ES-I3 (cell line): ENCODE measurements around the gene EPB41L5.
"Not testable (repeated sequence)": the region's sequence is repeated elsewhere in the genome, so short reads cannot be mapped to it uniquely, and the experiment has no call there.

ENCODE experiments used
- H3K36me3 ChIP-seq: 2 replicates; pipeline ENCODE4 v1.6.1; 2013; ENCODE audit warnings: mild to moderate bottlenecking, low read length, control low read depth, moderate library complexity; ENCODE audit not compliant: insufficient read depth
- H3K4me1 ChIP-seq: 2 replicates; pipeline ENCODE4 v1.6.1; 2013; ENCODE audit warnings: mild to moderate bottlenecking, control low read depth, low read length; ENCODE audit not compliant: insufficient read depth
- H3K9ac ChIP-seq: 2 replicates; pipeline ENCODE4 v1.6.1; 2013; ENCODE audit warnings: low read depth, mild to moderate bottlenecking, low read length, moderate library complexity
- H3K9me3 ChIP-seq: 2 replicates; pipeline ENCODE4 v1.6.1; 2013; ENCODE audit warnings: mild to moderate bottlenecking, low read length, moderate library complexity; ENCODE audit not compliant: control insufficient read depth, insufficient read depth

EPB41L5 gene

GRCh38 chr2:120199817-120200459 is 187.1 kb downstream of the EPB41L5 start:
- not testable (repeated sequence) for H3K9ac ChIP-seq, H3K4me1 ChIP-seq, H3K36me3 ChIP-seq, H3K9me3 ChIP-seq

GRCh38 chr2:120203251-120204021 is 190.6 kb downstream of the EPB41L5 start:
- Histone ChIP-seq H3K4me1 (no peaks in the 10 kb centered on the region; the same call in 1 of the 2 replicates), H3K9me3 (peaks cover 3% of the 10 kb centered on the region), H3K9ac (no peak overlapping the region), H3K36me3 (no peaks in the 10 kb centered on the region)

- Histone ChIP-seq H3K9me3 (no peaks in the 10 kb centered on the region; the same call in none of the 2 replicates), H3K9ac (no peak overlapping the region), H3K36me3 (no peaks in the 10 kb centered on the region), H3K4me1 (no peaks in the 10 kb centered on the region; the same call in 1 of the 2 replicates)
Observed at GRCh38 chr2:120204022-120204405, 191.1 kb downstream of the EPB41L5 start.

- H3K9ac ChIP-seq: no peak overlapping the region
- H3K9me3 ChIP-seq: no peaks in the 10 kb centered on the region; the same call in 1 of the 2 replicates
- H3K36me3 ChIP-seq: no peaks in the 10 kb centered on the region
- no peaks in the 10 kb centered on the region; the same call in 1 of the 2 replicates for H3K4me1 ChIP-seq
Observed at GRCh38 chr2:120204417-120204816, 191.5 kb downstream of the EPB41L5 start.

GRCh38 chr2:120204945-120205670 is 192.2 kb downstream of the EPB41L5 start:
- no peaks in the 10 kb centered on the region; the same call in 1 of the 2 replicates for H3K4me1 ChIP-seq
- H3K9ac ChIP-seq: no peak overlapping the region
- no peaks in the 10 kb centered on the region; the same call in 1 of the 2 replicates for H3K9me3 ChIP-seq
- H3K36me3 ChIP-seq: no peaks in the 10 kb centered on the region

- Histone ChIP-seq H3K36me3 (no peaks in the 10 kb centered on the region), H3K9me3 (no peaks in the 10 kb centered on the region; the same call in 1 of the 2 replicates), H3K4me1 (no peaks in the 10 kb centered on the region; the same call in 1 of the 2 replicates), H3K9ac (no peak overlapping the region)
Observed at GRCh38 chr2:120206022-120206581, 193.2 kb downstream of the EPB41L5 start.

- Histone ChIP-seq H3K9ac (no peak overlapping the region), H3K36me3 (no peaks in the 10 kb centered on the region), H3K9me3 (no peaks in the 10 kb centered on the region; the same call in 1 of the 2 replicates), H3K4me1 (no peaks in the 10 kb centered on the region; the same call in 1 of the 2 replicates)
Observed at GRCh38 chr2:120208381-120209353, 195.8 kb downstream of the EPB41L5 start.

GRCh38 chr2:120209427-120210269 is 196.8 kb downstream of the EPB41L5 start:
- Histone ChIP-seq H3K36me3 (no peaks in the 10 kb centered on the region), H3K9ac (no peak overlapping the region), H3K4me1 (no peaks in the 10 kb centered on the region; the same call in 1 of the 2 replicates), H3K9me3 (no peaks in the 10 kb centered on the region; the same call in 1 of the 2 replicates)

GRCh38 chr2:120210270-120210693 is 197.4 kb downstream of the EPB41L5 start:
- Histone ChIP-seq H3K36me3 (no peaks in the 10 kb centered on the region), H3K4me1 (no peaks in the 10 kb centered on the region; the same call in 1 of the 2 replicates), H3K9me3 (no peaks in the 10 kb centered on the region; the same call in 1 of the 2 replicates), H3K9ac (no peak overlapping the region)

GRCh38 chr2:120218181-120218580 is 205.3 kb downstream of the EPB41L5 start:
- H3K36me3 ChIP-seq: no peaks in the 10 kb centered on the region
- H3K9me3 ChIP-seq: peaks cover 4% of the 10 kb centered on the region; the same call in 1 of the 2 replicates
- H3K4me1 ChIP-seq: no peaks in the 10 kb centered on the region
- no peak overlapping the region for H3K9ac ChIP-seq

- peaks cover 4% of the 10 kb centered on the region; the same call in 1 of the 2 replicates for H3K9me3 ChIP-seq
- H3K36me3 ChIP-seq: no peaks in the 10 kb centered on the region
- H3K9ac ChIP-seq: no peak overlapping the region
- no peaks in the 10 kb centered on the region; the same call in 1 of the 2 replicates for H3K4me1 ChIP-seq
Observed at GRCh38 chr2:120219291-120219690, 206.4 kb downstream of the EPB41L5 start.

GRCh38 chr2:120219766-120220165 is 206.9 kb downstream of the EPB41L5 start:
- no peaks in the 10 kb centered on the region; the same call in 1 of the 2 replicates for H3K4me1 ChIP-seq
- H3K36me3 ChIP-seq: no peaks in the 10 kb centered on the region
- no peak overlapping the region for H3K9ac ChIP-seq
- peaks cover 4% of the 10 kb centered on the region; the same call in 1 of the 2 replicates for H3K9me3 ChIP-seq
